Breast epithelium (tissue), 4 donors: ENCODE data around the gene ZNF48. TPM values are rescaled to one million over a fixed set of nuclear protein-coding genes. Genes with fewer than 3 reads are reported as not detected.

ENCODE experiments used
- DNase-seq, 2 donors: peaks; one replicate each; pipeline ENCODE4 v3.0.0-alpha.2; 2019; ENCODE audit warnings: low spot score in 2 of 2
- H3K27ac ChIP-seq, 2 donors: fragments of 200-600 bp; sonication (generic) in 1 of 2; one replicate each; pipeline ENCODE4 v1.5.1; 2016 to 2019; ENCODE audit warnings: mild to moderate bottlenecking in 1 of 2
- H3K27me3 ChIP-seq, 2 donors: fragments of 200-600 bp; sonication (generic) in 1 of 2; one replicate each; pipeline versions ENCODE4 v1.5.1 to v1.6.0; 2017 to 2019; ENCODE audit warnings: control low read depth in 1 of 2, mild to moderate bottlenecking in 1 of 2
- H3K36me3 ChIP-seq: fragments of 200-600 bp; one replicate; pipeline ENCODE4 v1.5.1; 2019
- H3K4me1 ChIP-seq, 2 donors: fragments of 200-600 bp; sonication (generic); one replicate each; pipeline ENCODE4 v1.5.1; 2016 to 2019; ENCODE audit warnings: control low read depth in 1 of 2
- H3K4me3 ChIP-seq, 3 donors: fragments of 200-600 bp; sonication (generic); 1 replicate in 2 of 3; 2 replicates in 1 of 3; pipeline ENCODE4 v1.5.1; 2016 to 2019; ENCODE audit warnings: mild to moderate bottlenecking in 3 of 3, moderate library complexity in 2 of 3
- H3K9me3 ChIP-seq, 2 donors: fragments of 200-600 bp; sonication (generic) in 1 of 2; one replicate each; pipeline ENCODE4 v1.5.1; 2016 to 2019; ENCODE audit warnings: control low read depth in 1 of 2
- POLR2A ChIP-seq: fragments of 450-650 bp; IDR thresholded peaks from one replicate; pipeline ENCODE4 v1.6.1; 2016; ENCODE audit warnings: antibody characterized with exemption, mild to moderate bottlenecking, moderate library complexity
- POLR2AphosphoS5 ChIP-seq, 3 donors: sonication (generic); formaldehyde crosslinking; IDR thresholded peaks; one replicate each; pipeline ENCODE4 v1.6.1; 2017; ENCODE audit warnings: antibody characterized with exemption in 3 of 3
- intact Hi-C: fragments of 100-400 bp; cut with DNase I; formaldehyde crosslinking; loops from one replicate; pipeline ENCODE4 v1.15.1; 2023; ENCODE audit warnings: low total_unique reads
- total RNA-seq, 3 donors: library from RNA; depleted of rRNA; stranded (reverse); fragments of >200 nt; gene quantifications; one replicate each; pipeline ENCODE4 v1.1.0, GENCODE V29; 2016
- TF ChIP-seq, protein P1 (sequence below), 3 donors: fragments of 450-650 bp; IDR thresholded peaks; one replicate each; pipeline ENCODE4 v1.5.1; 2016 to 2017; ENCODE audit warnings: antibody characterized with exemption in 3 of 3, mild to moderate bottlenecking in 3 of 3, moderate library complexity in 3 of 3

ZNF48 gene
- total RNA-seq, 3 donors from 2014 or later, result 4.8 to 9.5 (median 6.2) TPM

- Histone ChIP-seq H3K27ac (no peak overlapping the region), H3K4me3 (no peak overlapping the region), H3K9me3 (no peaks in the 10 kb centered on the region), H3K4me1 (peaks cover 0 to 10% of the 10 kb centered on the region in 2 donors), H3K36me3 (peaks cover 4% of the 10 kb centered on the region), H3K27me3 (no peaks in the 10 kb centered on the region)
- TF ChIP-seq, protein P1, sequence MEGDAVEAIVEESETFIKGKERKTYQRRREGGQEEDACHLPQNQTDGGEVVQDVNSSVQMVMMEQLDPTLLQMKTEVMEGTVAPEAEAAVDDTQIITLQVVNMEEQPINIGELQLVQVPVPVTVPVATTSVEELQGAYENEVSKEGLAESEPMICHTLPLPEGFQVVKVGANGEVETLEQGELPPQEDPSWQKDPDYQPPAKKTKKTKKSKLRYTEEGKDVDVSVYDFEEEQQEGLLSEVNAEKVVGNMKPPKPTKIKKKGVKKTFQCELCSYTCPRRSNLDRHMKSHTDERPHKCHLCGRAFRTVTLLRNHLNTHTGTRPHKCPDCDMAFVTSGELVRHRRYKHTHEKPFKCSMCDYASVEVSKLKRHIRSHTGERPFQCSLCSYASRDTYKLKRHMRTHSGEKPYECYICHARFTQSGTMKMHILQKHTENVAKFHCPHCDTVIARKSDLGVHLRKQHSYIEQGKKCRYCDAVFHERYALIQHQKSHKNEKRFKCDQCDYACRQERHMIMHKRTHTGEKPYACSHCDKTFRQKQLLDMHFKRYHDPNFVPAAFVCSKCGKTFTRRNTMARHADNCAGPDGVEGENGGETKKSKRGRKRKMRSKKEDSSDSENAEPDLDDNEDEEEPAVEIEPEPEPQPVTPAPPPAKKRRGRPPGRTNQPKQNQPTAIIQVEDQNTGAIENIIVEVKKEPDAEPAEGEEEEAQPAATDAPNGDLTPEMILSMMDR (IDR thresholded peaks at IDR 0.05), result no peak
- no peak for TF ChIP-seq POLR2AphosphoS5 (IDR thresholded peaks at IDR 0.05)
- TF ChIP-seq POLR2A, result no peak
- intact Hi-C loops, result no loop called here
- no peak for DNase-seq
Measured at GRCh38 chr16:30359871-30360170, 35.4 kb upstream of the ZNF48 start.

GRCh38 chr16:30361180-30361579, 34.0 kb upstream of the ZNF48 start:
- Histone ChIP-seq H3K4me3 (no peak overlapping the region), H3K27me3 (no peaks in the 10 kb centered on the region), H3K9me3 (no peaks in the 10 kb centered on the region), H3K36me3 (peaks cover 4% of the 10 kb centered on the region), H3K4me1 (peaks cover 0 to 5% of the 10 kb centered on the region in 2 donors), H3K27ac (no peak overlapping the region)
- TF ChIP-seq POLR2A, result no peak
- TF ChIP-seq, protein P1 (IDR thresholded peaks at IDR 0.05), result no peak
- no peak for TF ChIP-seq POLR2AphosphoS5 (IDR thresholded peaks at IDR 0.05)
- intact Hi-C loops, result no loop called here
- DNase-seq, result no peak

DNA sequence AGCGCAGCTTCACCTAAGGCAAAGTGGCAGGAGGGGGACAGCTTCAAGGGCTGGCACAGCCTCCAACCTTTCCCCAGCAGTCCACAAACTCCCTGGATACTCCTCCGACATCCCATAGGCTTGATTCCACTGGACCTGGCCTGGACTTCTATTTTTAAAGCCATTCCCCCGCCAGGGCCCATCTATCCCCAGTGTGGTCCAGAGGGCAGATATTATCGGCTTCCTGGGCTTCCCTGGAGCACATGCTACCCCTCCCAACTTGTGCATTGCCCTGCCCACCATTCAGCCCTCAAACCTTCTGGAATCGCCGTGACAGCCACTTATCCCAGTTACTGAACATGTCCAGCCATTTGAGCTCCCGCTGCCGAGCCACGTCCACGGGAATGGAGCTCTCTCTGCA, 30.0 kb upstream of the ZNF48 start:
- peaks cover 0 to 18% of the 10 kb centered on the region in 2 donors for H3K4me1 ChIP-seq
- DNase-seq, result no peak
- H3K27me3 ChIP-seq, result no peaks in the 10 kb centered on the region
- no peak overlapping the region for H3K27ac ChIP-seq
- no peaks in the 10 kb centered on the region for H3K9me3 ChIP-seq
- H3K36me3 ChIP-seq, result no peaks in the 10 kb centered on the region
- no peak overlapping the region for H3K4me3 ChIP-seq
- no peak for TF ChIP-seq POLR2A
- TF ChIP-seq POLR2AphosphoS5 (IDR thresholded peaks at IDR 0.05), result no peak
- TF ChIP-seq, protein P1 (IDR thresholded peaks at IDR 0.05), result no peak
- intact Hi-C loops, result no loop called here

- no peaks in the 10 kb centered on the region for H3K27me3 ChIP-seq
- H3K9me3 ChIP-seq, result no peaks in the 10 kb centered on the region
- H3K4me3 ChIP-seq, result peak overlapping the region in 1 of 3 donors; percentile 98
- TF ChIP-seq, protein P1 (IDR thresholded peaks at IDR 0.05), result no peak
- TF ChIP-seq POLR2A, result no peak
- no peak for TF ChIP-seq POLR2AphosphoS5 (IDR thresholded peaks at IDR 0.05)
- intact Hi-C loops, result no loop called here
- no peaks in the 10 kb centered on the region for H3K36me3 ChIP-seq
- peaks cover 0 to 18% of the 10 kb centered on the region in 2 donors for H3K4me1 ChIP-seq
- no peak for DNase-seq
- no peak overlapping the region for H3K27ac ChIP-seq
Measured at GRCh38 chr16:30366511-30366910, 28.7 kb upstream of the ZNF48 start.

DNA sequence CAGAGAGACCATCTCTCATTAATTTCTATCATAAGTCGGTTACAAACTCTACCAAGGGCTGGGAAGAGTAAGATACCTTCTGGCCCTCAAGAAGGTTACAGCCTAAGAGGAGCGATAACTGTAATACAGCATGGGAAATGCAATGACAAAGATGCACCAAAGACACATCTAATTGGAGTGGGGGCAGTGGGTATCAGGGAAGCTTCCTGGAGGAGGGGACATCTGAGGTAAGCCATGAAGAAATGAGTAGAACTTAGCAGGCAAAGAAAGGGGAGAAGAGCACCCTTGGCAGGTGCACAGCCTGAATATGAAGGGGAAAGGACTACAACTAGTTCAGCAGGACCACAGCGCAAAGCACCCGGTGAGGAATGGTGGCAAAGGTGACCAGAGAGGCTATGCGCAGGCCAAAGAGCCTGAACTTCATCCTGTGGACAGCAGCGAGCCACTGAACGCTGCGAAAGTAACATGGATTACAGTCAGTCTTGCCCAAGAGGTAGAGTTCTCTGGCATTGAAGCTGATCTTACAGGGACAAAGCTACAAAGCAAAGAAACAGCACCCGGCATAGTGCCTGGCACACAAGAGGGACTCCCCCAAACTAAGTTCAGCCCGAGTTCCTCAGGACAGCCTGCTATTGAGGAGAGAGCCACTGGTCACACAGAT, 27.7 kb upstream of the ZNF48 start:
- intact Hi-C loops, result no loop called here
- no peak for DNase-seq

More for the DNA sequence above, 27.7 kb upstream of the ZNF48 start:
- Histone ChIP-seq H3K36me3 (no peaks in the 10 kb centered on the region), H3K4me3 (peak overlapping the region; percentile 87 to 98 (median 88)), H3K27ac (peak overlapping the region; percentile 75 to 97), H3K27me3 (no peaks in the 10 kb centered on the region), H3K9me3 (no peaks in the 10 kb centered on the region), H3K4me1 (peaks cover 0 to 18% of the 10 kb centered on the region in 2 donors)
- no peak for TF ChIP-seq POLR2AphosphoS5 (IDR thresholded peaks at IDR 0.05)
- TF ChIP-seq, protein P1 (IDR thresholded peaks at IDR 0.05), result no peak
- no peak for TF ChIP-seq POLR2A
